Stomach (tissue), 4 donors: Measurements from ENCODE around the gene ANKRD31.

Source experiments
- EP300 ChIP-seq: sonication (generic); formaldehyde crosslinking; IDR thresholded peaks from one replicate; pipeline ENCODE4 v1.6.1; 2017; ENCODE audit warnings: antibody characterized with exemption
- POLR2A ChIP-seq, 4 donors: fragments of 450-650 bp; IDR thresholded peaks; one replicate each; pipeline ENCODE4 v1.6.1; 2016; ENCODE audit warnings: antibody characterized with exemption in 4 of 4, control low read depth in 2 of 4, mild to moderate bottlenecking in 1 of 4, moderate library complexity in 1 of 4
- POLR2AphosphoS5 ChIP-seq, 3 donors: sonication (generic); formaldehyde crosslinking; IDR thresholded peaks; one replicate each; pipeline ENCODE4 v1.6.1; 2016; ENCODE audit warnings: antibody characterized with exemption in 3 of 3
- TF ChIP-seq, protein P1 (sequence below), 7 experiments: fragments of 450-650 bp in 4 of 7; fragments of 200-600 bp in 3 of 7; sonication (generic) in 3 of 7; IDR thresholded peaks; one replicate each; pipeline ENCODE4 v1.5.1; 2016 to 2019; ENCODE audit warnings: antibody characterized with exemption in 7 of 7, control low read depth in 2 of 7, mild to moderate bottlenecking in 1 of 7

DNA sequence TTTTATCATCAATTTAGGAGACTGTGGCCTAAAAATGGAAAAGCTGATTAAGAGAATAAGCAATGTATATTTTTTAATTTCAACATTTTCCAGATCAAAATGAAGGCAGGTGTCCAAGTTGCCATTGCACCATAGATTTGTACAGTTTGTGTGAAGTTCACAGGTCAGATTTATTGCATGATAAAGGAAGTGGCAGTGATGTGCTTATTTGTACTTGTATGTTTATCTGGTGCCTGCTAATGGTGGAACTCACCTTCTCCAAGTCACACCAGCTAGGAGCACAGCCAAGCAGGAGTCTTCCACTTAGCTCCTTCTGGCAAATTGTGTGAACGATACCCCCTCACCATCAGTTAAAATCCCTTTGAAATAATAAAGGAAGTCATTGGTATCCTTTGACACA, 37.8 kb upstream of the ANKRD31 start:
- TF ChIP-seq, protein P1, sequence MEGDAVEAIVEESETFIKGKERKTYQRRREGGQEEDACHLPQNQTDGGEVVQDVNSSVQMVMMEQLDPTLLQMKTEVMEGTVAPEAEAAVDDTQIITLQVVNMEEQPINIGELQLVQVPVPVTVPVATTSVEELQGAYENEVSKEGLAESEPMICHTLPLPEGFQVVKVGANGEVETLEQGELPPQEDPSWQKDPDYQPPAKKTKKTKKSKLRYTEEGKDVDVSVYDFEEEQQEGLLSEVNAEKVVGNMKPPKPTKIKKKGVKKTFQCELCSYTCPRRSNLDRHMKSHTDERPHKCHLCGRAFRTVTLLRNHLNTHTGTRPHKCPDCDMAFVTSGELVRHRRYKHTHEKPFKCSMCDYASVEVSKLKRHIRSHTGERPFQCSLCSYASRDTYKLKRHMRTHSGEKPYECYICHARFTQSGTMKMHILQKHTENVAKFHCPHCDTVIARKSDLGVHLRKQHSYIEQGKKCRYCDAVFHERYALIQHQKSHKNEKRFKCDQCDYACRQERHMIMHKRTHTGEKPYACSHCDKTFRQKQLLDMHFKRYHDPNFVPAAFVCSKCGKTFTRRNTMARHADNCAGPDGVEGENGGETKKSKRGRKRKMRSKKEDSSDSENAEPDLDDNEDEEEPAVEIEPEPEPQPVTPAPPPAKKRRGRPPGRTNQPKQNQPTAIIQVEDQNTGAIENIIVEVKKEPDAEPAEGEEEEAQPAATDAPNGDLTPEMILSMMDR (IDR thresholded peaks at IDR 0.05): no peak
- TF ChIP-seq POLR2AphosphoS5 (IDR thresholded peaks at IDR 0.05): no peak
- no peak for TF ChIP-seq POLR2A (IDR thresholded peaks at IDR 0.05)
- no peak for TF ChIP-seq EP300
